Measurements from ENCODE around the gene AKAP7. TPM values are rescaled to one million over a fixed set of nuclear protein-coding genes. Genes with fewer than 3 reads are reported as not detected.

Gene AKAP7
- total RNA-seq, 1 experiment from 2014 or later = 3.1 TPM

DNA sequence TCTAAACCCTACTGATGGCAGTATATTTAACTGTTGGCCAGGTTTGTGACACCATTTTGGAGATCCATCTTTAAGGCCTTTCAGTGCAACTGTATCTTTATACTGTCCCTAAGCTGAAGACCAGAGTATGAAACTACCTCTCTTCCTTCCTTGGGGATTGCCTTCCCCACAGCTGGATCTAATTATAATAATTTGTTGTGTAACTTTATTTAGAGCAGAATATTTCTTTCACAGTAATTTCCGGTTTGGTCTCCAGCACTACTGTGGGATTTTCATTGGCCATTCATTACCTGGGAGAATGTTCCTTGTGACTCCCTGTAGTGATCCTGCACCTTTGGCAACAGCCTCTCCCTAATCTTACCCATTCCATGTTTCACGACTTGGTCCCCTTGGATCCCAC, 75.2 kb downstream of the AKAP7 start:
- no peak overlapping the region for H3K27ac ChIP-seq (ENCODE audit: low read depth, low read length)
- no TSS peak for BruUV-seq (replicated peaks)

More for the DNA sequence above, 75.2 kb downstream of the AKAP7 start:
- no peaks in the 10 kb centered on the region for H3K9me3 ChIP-seq (ENCODE audit: control insufficient read depth in 1 of 2, insufficient read depth in 1 of 2, low read depth in 1 of 2, low read length in 2 of 2)
- H3K4me1 ChIP-seq (ENCODE audit: control insufficient read depth in 1 of 2, insufficient read depth in 2 of 2, low read length in 2 of 2) = no peaks in the 10 kb centered on the region
- ChIA-PET RAD21 (ENCODE audit: low non-redundant PET in 1 of 2, low total read pairs in 2 of 2, uncharacterized antibody in 2 of 2, unreplicated experiment in 2 of 2) (no interaction called here), POLR2A (no interaction called here), CTCF (interaction anchor here (0.6 kb wide), 1 partner anchor 1172 kb away, joined by 3 read pairs; no protein-coding TSS in a partner anchor)
- TF ChIP-seq JUND (IDR thresholded peaks at IDR 0.05) = no peak
- TF ChIP-seq SIN3A (IDR thresholded peaks at IDR 0.05; ENCODE audit: low read depth) = no peak
- no peak for TF ChIP-seq CBX3 (IDR thresholded peaks at IDR 0.05; ENCODE audit: low read depth)
- no peak for TF ChIP-seq FOSL1 (IDR thresholded peaks at IDR 0.05; ENCODE audit: low read depth)
- TF ChIP-seq TCF7L2 (IDR thresholded peaks at IDR 0.05; ENCODE audit: borderline replicate concordance, extremely low read depth, insufficient read depth, insufficient read length) = no peak
- TF ChIP-seq, protein P1, sequence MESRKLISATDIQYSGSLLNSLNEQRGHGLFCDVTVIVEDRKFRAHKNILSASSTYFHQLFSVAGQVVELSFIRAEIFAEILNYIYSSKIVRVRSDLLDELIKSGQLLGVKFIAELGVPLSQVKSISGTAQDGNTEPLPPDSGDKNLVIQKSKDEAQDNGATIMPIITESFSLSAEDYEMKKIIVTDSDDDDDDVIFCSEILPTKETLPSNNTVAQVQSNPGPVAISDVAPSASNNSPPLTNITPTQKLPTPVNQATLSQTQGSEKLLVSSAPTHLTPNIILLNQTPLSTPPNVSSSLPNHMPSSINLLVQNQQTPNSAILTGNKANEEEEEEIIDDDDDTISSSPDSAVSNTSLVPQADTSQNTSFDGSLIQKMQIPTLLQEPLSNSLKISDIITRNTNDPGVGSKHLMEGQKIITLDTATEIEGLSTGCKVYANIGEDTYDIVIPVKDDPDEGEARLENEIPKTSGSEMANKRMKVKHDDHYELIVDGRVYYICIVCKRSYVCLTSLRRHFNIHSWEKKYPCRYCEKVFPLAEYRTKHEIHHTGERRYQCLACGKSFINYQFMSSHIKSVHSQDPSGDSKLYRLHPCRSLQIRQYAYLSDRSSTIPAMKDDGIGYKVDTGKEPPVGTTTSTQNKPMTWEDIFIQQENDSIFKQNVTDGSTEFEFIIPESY (IDR thresholded peaks at IDR 0.05; ENCODE audit: extremely low read depth, insufficient replicate concordance, low read length) = no peak
- TF ChIP-seq CEBPB (IDR thresholded peaks at IDR 0.05; ENCODE audit: low read depth) = no peak
- no peak for TF ChIP-seq SRF (IDR thresholded peaks at IDR 0.05; ENCODE audit: low read depth)
- TF ChIP-seq ZFX (IDR thresholded peaks at IDR 0.05) = no peak
- TF ChIP-seq EGR1 (IDR thresholded peaks at IDR 0.05; ENCODE audit: low read depth) = no peak
- no peak for TF ChIP-seq SP1 (IDR thresholded peaks at IDR 0.05; ENCODE audit: low read depth)
- TF ChIP-seq POLR2A (IDR thresholded peaks at IDR 0.05; ENCODE audit: borderline replicate concordance, extremely low read depth, insufficient read depth, insufficient read length) = no peak
- no peak for TF ChIP-seq YY1 (IDR thresholded peaks at IDR 0.05; ENCODE audit: extremely low read depth, insufficient replicate concordance, low read depth, low read length)
- no peak for TF ChIP-seq REST (IDR thresholded peaks at IDR 0.05; ENCODE audit: low read depth)
- TF ChIP-seq MAX (IDR thresholded peaks at IDR 0.05) = no peak
- H3K36me3 ChIP-seq (ENCODE audit: control insufficient read depth in 1 of 2, insufficient read depth in 2 of 2, low read length in 2 of 2) = no peaks in the 10 kb centered on the region
- no peaks in the 10 kb centered on the region for H3K9me2 ChIP-seq (ENCODE audit: insufficient read depth)
- intact Hi-C loops (cut with micrococcal nuclease) = no loop called here
- no peak overlapping the region for H3K4me3 ChIP-seq (replicated peaks in 1 of 2; ENCODE audit: low read depth in 1 of 2, low read length in 2 of 2)
- H2AFZ ChIP-seq (ENCODE audit: low read depth, low read length, poor library complexity, severe bottlenecking) = no peak overlapping the region
- no peak overlapping the region for H3K9ac ChIP-seq (ENCODE audit: low read length)
- DNase-seq (ENCODE audit: low read depth, low spot score) (no peak), ATAC-seq (no peak)
- H3K27me3 ChIP-seq (ENCODE audit: insufficient read depth, low read length) = no peaks in the 10 kb centered on the region
- H4K20me1 ChIP-seq (ENCODE audit: insufficient read depth) = no peaks in the 10 kb centered on the region
- H3K79me2 ChIP-seq (ENCODE audit: insufficient read depth, low read length) = no peaks in the 10 kb centered on the region
- H3K4me2 ChIP-seq (ENCODE audit: low read length) = no peak overlapping the region
